Measurements from ENCODE around the gene TULP4.
"Not testable (repeated sequence)": the region's sequence is repeated elsewhere in the genome, so short reads cannot be mapped to it uniquely, and the experiment has no call there.

Gene TULP4

DNA sequence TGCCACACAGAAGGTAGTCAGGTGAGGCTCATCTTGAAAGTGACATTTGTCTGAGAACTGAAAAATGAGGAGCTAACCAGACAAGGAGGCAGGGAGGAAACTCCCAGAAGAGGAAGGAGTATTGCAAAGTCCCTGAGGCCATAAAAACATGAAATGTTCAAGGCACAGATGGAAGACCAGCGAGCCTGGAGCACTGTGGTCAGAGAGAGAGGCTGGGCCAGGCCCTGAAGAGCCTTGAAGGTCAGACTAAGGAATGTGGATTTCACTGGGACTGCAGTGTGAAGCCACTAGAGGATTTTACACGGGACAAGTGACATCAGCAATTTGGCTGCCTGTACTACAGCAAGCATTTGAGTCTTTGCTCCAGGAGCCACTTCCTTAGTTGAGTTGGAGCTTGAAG lies 226.5 kb downstream of the TULP4 start:
- DNase-seq = no peak

- no peak for DNase-seq
Measured at GRCh38 chr6:158539413-158539812, 227.1 kb downstream of the TULP4 start.

- DNase-seq = no peak
Measured at GRCh38 chr6:158539881-158540280, 227.6 kb downstream of the TULP4 start.

DNA sequence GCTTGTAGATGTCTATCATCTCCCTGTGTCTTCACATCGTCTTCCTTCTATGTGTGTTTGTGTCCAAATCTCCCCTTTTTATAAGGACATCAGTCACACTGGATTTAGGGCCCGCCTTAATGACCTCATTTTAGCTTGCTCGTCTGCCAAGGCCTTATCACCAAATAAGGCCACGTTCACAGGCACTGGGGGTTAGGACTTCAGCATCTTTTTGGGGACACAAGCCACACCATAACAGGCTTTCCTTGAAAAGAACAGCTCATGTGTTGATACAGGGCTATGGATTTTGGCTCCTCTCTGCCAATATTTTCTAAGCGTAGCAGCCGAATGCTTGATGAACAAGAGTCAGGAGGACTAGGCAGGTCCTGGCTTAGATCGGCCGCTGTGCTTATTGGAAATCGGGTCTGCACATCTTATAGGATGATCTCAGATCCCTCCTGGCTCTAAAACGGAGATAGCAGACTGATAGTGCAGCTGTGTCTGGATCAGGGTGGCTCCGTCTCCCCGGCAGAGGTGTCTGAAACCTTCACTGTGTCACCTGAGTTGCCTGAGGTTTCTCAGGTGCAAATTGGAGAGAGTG lies 231.4 kb downstream of the TULP4 start:
- DNase-seq = no peak

DNA sequence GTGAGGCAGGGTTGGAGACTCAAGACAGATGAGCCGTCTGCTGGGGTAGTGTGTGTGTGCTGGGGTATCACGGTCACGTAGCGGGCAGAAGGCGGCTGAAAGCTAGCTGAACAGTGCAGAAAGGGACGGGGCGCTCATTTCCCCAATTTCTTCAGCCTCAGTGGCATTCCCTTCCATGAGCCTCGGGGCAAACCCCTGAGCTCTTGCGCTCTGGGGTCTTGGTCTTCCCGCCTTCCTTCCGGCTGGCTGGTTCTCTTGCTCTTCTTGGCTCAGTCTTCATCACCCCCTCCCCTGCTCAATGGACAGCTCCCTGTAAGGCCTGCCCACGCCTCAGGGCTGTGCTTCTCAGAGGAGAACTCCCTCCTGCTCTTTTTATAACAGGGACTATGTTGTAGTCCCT lies 232.2 kb downstream of the TULP4 start:
- DNase-seq = no peak

DNA sequence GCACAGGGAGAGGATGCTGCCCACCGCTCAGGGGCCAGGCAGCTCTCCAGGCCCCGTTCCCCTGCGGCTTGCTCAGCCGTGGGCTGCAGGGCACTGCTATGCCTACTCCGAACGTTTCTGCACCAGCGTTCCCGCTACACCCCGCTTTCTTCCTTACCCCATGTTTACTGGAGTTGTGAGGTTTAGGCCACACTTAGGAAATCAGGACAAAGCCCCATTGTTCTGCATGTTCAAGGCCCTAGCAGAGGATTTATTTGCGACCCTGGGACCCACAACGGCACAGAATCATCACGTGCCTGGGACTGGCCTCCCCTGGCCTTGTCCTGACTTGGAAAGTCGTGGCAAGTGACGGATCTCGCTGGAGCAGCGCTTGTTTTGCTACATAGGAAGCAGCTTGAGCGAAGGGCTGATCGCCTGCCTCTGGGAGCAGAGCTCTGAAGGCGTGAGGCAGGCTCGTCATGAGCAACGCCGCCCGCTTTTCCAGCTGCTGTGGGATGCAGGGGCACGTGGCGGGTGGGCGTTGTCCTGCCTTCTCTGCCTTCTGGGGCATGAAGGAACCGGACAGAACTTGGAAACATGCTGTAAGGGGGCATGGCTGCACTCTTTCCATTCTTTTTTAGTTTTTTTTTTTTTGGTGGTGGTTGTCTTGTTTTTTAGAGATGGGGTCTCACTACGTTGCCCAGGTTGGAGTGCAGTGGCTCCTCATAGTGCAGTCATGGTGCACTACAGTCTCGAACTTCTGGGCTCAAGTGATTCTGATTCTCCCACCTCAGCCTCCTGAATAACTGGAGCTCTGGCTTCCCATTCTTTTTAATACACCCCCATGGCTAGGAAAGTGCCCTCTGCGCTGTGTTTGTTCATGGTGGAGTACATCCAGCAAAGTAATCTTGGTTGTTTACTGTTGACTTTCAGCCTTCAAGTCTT lies 233.0 kb downstream of the TULP4 start:
- no peak for DNase-seq

- DNase-seq = no peak
Measured at GRCh38 chr6:158548418-158549161, 236.3 kb downstream of the TULP4 start.

GRCh38 chr6:158552055-158552795 lies 240.0 kb downstream of the TULP4 start:
- DNase-seq = no peak

DNA sequence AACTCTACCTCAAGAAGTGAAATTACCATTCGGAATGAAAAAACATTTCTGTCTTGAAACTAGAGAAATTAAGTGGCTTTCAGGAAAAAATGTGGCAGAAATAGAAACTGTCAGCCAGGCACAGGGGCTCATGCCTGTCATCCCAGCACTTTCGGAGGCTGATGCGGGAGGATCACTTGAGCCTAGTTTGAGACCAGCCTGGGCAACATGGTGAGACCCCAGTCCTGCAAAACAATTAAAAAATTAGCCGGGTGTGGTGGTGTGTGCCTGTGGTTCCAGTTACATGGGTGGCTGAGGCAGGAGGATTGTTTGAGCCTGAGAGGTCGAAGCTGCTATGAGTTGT lies 240.5 kb downstream of the TULP4 start:
- DNase-seq = no peak

DNA sequence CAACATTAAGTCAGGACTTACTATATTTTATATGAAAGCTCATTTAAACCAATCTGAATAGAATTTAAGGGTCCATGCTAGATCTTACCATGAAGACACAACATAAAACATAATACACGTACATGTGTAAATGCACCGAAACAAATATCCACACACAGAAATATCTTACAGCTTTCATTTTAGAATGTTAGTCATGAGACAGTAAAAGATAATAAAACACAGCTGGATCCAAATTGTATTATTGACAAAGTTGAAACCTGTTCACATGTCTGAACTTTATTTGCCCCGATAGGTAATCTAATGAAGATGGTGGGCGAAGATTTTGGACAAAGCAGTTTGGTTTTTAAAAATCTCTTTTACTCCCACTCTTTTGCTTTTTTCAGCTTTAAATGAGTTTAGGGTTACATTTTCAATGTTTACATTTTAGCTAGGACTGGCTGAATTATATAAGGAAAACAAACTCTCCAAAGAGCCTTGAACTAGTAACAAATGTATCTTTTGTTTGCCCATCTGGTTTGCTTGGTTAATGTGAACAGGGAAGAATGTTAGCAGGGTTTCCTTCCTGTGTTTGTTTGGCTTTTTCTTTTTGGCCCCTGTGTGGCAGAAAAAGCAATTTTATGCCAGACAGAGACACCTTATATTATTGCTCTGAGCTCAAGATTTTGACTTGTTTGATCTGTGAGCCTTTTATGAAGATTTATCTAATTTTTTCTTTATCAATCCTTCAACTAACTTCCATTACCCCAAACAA lies 242.5 kb downstream of the TULP4 start:
- DNase-seq = no peak

GRCh38 chr6:158556113-158556512 lies 243.8 kb downstream of the TULP4 start:
- DNase-seq = no peak

- DNase-seq = not testable (repeated sequence)
Measured at GRCh38 chr6:158557110-158557509, 244.8 kb downstream of the TULP4 start.

- no peak for DNase-seq
Measured at GRCh38 chr6:158557927-158558326, 245.7 kb downstream of the TULP4 start.

- no peak for DNase-seq
Measured at GRCh38 chr6:158558415-158559306, 246.4 kb downstream of the TULP4 start.

- no peak for DNase-seq
Measured at GRCh38 chr6:158559338-158559894, 247.2 kb downstream of the TULP4 start.

DNA sequence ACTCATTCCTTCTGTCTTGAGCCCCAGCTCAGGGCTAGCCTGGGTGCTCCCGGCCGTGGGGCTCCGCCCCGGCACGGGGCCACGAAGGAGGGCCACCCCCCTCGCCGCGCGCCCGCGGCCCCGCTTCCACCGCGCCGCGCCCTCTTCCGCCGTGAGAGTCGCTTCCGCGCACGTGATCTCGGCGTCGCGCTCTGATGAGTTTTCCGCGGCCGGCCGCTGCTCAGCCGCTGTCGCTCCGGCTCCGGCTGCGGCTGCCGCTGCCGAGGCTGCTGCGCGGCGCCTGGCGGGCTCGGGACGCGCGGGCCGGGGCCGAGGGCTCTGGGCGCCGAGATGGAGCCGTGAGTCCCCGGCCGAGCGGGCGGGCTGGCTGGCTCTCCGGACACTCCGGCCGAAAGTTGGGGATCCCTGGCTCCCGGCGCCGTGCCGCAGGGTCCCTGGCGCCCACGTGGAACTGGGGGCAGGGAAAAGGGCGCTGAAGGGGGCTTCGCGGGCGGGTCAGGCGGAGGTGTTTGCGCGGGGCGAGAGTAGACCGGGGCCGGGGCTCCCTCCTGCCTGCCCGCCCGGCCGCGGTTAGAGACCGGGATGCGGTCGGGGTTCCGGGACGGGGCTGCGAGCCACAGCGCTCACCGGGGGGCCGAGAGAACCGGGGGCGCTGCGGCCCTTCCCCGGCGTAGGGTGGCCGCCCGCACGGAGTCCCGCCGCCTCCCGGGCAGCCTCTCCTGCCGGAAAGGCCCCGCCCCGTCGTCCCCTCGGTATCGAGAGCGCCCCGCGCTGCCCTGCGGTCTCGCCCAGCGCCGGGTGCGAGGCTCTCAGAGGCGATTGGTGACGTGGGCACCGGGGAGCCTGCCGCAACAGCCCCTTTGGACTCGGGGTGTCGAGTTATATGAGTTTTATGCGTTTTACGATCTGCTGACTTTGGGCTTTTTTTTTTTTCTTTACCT lies 247.9 kb downstream of the TULP4 start, which contains the start of gene TMEM181:
Gene TMEM181, plus strand, starts transcription at position 197 of the 941 bp plus-strand sequence. Its CDS starts 134 bp downstream, at position 331.
- DNase-seq = peak; percentile 76

DNA sequence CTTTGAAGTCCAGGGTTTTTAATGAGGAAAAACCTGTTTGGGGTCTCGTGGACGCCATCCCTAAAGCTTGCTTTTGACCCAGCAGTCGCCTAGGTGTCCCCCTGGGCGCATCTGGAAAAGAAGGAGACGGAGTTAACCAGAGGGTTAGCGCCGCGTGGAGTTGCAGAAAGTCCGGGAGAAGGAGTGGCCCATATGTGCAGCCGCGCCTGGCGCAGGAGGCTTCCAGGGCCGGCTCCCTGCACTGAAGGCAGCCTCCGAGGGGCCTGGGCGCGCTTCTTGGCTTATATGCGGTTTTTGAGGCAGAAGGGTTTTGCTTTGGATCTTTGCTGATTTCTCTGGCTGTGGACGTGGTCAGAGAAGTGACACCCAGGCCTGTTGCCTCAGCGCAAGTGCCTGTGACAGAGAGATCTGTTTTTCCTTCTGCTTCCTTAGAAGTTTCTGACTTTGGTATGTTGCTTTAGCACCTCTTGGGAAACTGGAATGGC lies 248.6 kb downstream of the TULP4 start:
- peak; percentile 46 for DNase-seq
